ENCODE results near the gene TRMT112.

- TF ChIP-seq EZH2 (IDR thresholded peaks at IDR 0.05; ENCODE audit: borderline replicate concordance): no peak
- TF ChIP-seq CTCF (IDR thresholded peaks at IDR 0.05; ENCODE audit: poor library complexity): no peak
Observed at GRCh38 chr11:64267207-64267945, 50.0 kb downstream of the TRMT112 start.
